Suppressor macrophage treated with lipopolysaccharide for 4 hours (primary cell): ENCODE results near the gene QSER1.
"Not testable (repeated sequence)": the region's sequence is repeated elsewhere in the genome, so short reads cannot be mapped to it uniquely, and the experiment has no call there.

Experiments
- DNase-seq: peaks from one replicate; pipeline ENCODE4 v3.0.0-alpha.2; 2020

QSER1 gene

DNA sequence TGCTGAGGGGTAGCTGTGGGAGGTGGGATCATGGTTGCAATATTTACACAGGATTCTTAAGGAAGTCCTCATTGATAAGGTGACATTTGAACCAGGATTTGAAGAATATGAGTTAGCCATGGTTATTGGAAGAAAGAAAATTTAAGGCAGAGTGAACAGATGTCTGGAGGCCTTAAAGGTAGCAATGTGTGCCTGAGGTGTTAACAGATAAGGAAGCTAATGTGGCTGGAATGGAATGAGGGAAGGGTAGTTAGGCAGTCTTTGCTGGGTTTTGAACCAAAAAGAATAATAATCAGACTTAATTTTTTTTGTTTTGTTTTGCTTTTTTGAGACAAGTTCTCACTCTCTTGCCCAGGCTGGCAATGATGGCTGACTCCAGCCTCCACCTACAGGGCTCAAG is 113.4 kb downstream of the QSER1 start:
- DNase-seq, result no peak

- no peak for DNase-seq
Measured at GRCh38 chr11:33013755-33014154, 121.1 kb downstream of the QSER1 start.

DNA sequence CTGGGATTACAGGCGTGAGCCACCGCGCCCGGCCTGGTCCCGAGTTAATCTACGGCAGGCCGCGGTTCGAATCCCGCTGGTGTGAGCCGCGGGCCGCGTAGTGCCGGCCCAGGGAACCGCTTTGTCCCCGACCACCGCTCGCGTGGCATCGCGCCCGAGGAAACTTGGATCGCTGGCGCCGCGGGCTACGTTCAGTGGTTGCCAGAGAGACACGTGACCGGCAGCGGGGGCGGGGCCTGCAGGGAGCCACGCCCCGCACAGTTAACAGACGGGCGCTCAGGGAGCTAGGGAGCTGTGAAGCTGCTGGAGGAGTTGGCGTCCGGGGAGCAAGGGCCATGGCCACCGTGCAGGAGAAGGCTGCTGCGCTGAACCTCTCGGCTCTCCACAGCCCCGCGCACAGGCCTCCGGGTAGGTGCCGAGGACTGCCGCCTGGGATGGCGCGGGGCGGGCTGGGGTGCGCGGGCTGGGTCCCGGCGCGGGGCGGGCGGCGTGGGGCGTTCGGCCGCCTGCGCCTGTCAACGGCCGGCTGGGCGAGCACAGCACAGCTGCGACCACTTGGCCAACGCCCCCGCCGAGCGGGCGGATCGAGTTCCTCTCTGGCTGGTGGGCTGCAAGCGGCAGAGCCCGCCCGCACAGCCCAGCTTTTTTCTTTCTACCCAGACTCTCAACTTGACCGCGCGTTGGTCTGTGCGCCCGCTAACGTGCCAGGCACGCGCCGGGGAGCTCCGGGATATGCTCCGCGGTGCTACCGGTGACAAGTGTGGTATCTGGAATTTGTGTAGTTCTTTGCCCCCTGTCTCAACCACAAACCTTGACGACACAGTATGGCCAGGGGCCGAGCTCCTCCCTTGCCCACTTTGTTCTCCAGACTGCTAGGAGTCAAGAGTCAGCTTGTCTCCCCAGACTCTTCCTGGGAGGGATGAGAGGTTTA is 123.3 kb downstream of the QSER1 start, which contains the start of gene DEPDC7:
Gene DEPDC7, plus strand, starts transcription at position 258 of the 931 bp plus-strand sequence. Its CDS starts 78 bp downstream, at position 336.
- DNase-seq, result peak; percentile 82

- peak; percentile 38 for DNase-seq
Measured at GRCh38 chr11:33016654-33017053, 124.0 kb downstream of the QSER1 start.

DNA sequence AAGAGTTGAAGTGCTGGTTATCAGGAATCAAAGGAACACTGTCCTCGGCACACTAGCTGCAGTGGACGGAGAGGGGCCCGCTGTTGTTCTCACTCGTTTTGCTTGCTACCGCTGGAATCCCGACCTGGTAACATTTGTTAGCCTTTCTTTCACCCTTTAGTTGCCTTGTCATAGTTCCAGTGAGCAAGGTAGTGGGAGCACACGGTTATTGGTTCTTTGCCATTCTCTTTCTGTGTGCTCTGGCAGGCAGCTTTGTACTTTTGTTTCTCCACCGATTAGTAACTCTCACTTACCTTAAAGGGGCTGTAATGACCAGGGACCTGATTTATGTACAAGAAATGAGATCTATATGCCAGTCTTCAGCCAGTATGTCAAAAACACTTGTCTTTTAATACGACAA is 124.9 kb downstream of the QSER1 start:
- DNase-seq, result no peak

DNA sequence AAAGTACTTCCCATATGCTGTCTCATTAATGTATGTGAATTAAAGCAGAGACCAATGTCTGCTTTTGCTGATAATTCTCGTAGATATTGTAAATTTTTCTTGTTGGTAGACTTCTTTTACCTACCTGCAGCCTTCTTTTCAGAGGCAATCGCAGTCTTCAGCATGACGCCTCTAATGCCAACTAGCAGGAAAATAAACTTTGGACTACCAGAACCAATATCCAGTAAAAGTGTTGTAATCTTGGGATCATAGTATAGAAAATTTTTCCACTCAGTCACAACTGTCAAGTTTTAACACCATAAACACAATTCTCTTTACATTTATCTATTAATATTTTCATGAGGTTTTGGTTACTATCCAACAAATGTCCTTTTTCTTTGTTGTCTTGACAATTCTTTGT is 125.4 kb downstream of the QSER1 start:
- no peak for DNase-seq

GRCh38 chr11:33018840-33019239 is 126.2 kb downstream of the QSER1 start:
- no peak for DNase-seq

GRCh38 chr11:33021501-33021900 is 128.9 kb downstream of the QSER1 start:
- no peak for DNase-seq

DNA sequence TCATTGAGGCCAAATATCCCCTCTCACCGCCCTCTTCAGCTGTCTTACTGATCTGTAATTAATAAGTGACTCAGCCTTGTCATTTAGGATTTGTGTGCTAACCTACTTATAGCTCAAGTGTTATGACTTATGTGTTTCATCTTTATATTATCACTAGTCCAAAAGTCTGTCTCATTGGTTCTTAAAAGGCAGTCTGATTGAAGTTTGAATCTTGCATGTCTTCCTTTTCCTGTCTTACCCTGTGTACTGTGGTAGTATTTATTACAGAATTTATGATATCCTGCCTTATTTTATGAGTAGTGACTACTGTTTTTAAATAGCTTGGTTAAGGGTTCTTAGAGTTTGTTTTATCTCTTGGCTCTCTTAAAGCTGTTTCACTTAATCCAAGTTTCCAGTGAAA is 129.3 kb downstream of the QSER1 start:
- no peak for DNase-seq

DNA sequence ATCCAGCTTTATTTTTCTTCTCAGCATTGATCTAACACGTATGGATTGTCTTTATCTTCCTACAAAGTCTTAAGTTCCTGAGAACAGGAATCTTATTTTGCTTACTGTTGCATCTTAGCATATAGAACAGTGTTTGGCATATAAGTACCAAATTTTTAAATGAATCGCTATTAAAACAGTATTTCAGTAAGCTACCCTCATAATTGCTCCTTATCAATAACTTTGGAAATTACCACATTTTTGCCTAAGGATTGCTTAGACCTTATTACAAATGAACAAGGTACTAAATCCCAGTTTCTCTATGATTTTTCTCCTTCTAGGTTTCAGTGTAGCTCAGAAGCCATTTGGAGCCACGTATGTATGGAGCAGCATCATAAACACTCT is 132.7 kb downstream of the QSER1 start:
- DNase-seq, result no peak

DNA sequence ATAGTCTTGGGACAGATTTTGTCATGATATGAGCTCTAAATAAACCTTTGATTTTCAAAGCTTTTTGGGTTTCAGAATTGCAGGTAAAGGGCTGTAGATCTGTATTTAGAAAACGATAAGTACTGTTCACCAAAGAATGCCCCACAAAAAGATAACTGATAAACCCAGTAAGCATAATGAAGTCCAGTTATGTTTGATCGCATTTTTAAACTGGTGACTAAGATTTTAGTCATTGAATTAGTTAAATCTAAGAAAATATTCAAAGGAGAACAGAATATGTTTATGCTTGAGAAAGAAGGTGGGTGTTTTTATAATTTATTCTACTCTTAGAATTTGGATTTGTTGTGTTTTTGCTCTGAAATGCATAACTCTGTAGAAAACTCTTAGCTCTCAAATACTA is 134.6 kb downstream of the QSER1 start:
- no peak for DNase-seq

DNA sequence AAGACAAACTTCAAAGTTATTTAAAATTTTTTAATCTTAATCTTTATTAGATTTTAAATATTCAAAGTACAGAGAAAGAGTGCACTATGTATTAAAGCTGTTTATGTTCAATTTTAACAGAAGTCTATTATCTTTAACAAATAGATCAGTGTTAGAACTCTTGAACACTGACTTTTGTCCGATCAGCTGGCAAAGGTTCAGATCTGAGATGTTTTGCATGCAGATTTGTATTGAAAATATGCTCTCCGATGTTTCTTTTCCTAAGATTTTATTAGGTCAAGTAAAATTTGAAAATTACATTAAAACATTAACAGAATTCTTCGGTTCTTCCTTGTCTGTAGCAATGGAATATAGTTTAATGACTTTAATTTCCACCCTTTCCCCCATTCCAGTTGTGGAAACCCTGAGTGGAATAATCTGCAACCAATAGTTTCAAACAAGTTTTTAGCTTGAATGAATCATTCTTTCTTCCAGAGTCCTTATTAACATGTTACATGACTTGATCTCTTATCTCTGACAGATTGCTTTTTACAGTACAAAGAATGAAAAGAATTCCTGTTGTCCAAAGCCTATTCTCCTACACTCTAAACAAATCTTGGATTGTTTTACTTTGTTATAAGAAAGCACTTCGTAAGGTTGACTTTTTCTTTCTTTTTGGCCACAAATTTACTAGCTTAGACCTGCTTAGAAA is 135.4 kb downstream of the QSER1 start:
- DNase-seq, result no peak

- no peak for DNase-seq
Measured at GRCh38 chr11:33028537-33028914, 135.9 kb downstream of the QSER1 start.

- DNase-seq, result not testable (repeated sequence)
Measured at GRCh38 chr11:33029218-33029617, 136.6 kb downstream of the QSER1 start.
